ENCODE data around the gene DENND2C.

DENND2C gene

DNA sequence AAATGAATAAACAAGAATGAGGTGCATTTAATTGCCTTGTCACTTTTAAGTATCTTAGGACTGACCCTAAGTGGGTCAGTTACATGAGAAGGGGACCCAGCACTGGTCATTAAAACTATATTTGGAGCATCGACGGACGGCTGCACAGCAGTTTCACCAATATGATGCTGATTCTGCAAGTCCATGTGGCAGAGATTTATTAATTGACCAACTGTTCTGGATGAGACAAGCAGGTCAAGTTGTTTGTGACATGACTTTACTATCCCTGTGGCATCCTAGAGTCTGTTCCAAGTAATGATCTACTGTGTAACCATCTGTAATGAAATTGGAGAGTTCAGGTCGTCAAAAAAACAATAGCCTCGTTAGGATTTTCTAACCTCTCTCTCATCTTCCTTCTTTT lies 16.0 kb upstream of the DENND2C start:
- DNase-seq (ENCODE audit: low spot score): no peak

DNA sequence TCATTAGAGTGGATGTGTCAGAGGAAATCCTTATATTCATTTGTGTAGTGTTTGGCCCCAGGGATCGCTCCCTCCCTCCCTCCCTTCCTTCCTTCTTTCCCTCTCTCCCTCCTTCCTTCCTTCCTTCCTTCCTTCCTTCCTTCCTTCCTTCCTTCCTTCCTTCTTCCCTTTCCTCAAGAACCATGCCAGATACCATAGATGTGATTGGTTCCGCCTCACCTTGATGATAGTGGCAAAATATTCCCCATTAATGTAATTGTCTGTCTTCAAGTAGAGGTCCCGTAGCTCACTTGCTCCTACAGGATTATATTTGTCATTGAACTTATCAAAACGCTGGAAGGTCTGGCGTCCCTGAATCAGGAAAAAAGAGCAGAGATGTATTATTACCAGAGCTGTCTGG lies 7.8 kb upstream of the DENND2C start:
- DNase-seq (ENCODE audit: low spot score): no peak

DNA sequence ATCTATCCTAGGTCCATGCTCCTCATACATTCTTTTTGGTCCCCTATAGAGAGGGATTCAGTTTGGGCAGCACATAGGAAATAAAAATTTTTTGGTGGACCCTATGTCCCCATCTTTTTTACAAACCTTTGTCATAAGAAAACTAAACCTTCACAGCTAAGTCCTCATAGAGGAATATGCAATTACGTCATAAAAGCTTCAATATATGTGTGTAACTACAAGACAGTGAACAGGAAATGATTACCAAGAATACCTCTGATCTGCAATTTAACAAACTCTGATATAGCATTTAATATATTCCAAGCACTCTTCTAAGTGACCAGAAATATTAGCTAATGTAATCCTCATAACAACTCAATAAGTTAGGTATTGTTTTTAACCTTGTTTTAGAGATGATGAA lies 6.3 kb upstream of the DENND2C start:
- no peak for DNase-seq (ENCODE audit: low spot score)

DNA sequence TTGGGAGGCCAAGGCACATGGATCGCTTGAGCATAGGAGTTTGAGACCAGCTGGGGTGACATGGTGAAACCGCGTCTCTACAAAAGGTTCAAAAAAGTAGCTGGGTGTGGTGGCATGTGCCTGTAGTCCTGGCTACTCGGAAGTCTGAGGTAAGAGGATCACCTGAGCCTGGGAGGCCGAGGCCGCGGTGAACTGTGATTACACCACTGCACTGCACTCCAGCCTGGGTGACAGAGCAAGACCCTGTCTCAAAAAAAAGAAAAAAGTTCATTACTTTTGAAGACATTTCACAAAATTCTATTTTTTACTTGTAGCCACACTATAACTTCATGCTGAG lies 2.1 kb upstream of the DENND2C start:
- no peak for DNase-seq (ENCODE audit: low spot score)

DNA sequence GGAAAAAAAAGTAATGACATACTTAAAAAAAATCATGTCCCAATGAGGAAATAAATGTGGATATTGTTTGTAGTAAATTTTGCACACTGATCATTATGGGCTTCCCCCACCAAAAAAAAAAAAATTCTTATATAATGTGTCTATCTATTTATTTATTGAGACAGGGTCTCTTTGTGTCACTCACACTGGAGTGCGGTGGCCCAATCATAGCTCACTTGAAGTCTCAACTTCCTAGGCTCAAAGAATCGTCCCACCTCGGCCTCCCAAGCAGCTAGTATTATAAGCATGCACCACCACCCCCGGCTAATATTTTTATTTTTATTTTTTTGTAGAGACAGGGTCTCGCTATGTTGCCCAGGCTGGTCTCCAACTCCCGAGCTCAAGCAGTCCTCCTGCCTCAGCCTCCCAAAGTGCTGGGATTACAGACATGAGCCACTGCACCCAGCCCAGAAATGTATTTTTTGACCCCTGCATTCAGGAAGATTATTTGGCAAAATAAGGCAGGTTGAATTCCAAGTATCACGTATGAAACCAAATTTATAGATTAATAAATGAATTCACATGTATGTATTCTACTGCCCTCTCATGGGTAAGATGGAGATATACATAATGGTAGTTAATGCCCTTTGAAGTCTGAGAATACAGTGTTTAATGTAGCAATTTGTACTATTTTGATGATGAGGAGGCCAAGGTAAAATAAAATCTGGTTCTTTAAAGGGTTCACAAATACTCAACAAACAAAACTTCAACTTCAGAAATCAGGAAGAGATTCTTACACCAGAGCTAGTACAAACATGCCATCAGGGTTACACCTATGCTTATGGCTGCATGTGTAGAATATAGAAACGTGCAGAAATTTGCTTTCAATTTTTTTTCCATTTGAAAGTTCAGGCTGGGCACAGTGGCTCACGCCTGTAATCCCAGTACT lies 1.4 kb upstream of the DENND2C start:
- no peak for DNase-seq (ENCODE audit: low spot score)

DNA sequence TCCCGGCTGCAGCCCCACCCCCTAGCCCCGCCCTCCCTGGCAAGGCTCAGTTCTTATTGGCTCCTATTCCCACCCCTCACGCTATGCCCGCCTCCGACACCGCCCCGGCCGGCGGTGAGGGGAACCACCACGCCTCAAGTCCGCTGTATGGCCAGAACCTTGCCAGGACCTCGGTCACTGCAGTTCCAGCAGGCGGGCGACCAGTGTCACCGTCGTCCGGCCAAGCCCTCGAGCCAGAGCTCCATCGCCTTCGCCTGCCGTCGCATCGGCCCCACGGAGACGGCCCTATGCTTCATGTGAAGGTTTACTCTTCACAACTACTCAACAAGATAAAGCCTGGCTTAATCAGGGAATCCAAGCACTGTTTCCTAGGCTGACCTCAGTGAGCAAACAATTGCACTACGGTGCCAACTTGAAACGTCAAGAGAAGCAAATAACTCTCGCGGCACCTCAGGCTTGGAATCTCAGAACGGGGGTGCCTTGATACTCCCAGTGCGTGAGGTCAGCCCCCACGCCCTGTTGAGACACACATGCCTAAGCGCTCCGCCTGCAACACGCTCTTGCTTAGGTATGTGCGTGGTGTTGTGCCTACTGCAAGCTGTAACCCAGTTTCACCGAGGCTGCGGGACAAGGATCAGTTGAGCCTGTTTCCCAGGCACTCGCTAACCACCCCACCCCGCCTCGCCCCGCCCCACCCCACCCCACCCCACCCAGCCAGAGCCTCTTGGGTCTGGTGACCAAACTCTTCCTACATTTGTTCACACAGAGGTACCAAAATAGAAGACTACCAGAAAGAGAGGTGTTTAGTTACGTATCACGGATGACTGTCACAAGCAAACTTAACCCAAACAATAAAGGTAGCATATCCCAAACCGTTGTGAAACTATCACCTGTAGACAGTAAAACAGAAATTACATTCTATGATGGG lies 498 bp upstream of the DENND2C start:
- DNase-seq (ENCODE audit: low spot score): peak; percentile 85

DNA sequence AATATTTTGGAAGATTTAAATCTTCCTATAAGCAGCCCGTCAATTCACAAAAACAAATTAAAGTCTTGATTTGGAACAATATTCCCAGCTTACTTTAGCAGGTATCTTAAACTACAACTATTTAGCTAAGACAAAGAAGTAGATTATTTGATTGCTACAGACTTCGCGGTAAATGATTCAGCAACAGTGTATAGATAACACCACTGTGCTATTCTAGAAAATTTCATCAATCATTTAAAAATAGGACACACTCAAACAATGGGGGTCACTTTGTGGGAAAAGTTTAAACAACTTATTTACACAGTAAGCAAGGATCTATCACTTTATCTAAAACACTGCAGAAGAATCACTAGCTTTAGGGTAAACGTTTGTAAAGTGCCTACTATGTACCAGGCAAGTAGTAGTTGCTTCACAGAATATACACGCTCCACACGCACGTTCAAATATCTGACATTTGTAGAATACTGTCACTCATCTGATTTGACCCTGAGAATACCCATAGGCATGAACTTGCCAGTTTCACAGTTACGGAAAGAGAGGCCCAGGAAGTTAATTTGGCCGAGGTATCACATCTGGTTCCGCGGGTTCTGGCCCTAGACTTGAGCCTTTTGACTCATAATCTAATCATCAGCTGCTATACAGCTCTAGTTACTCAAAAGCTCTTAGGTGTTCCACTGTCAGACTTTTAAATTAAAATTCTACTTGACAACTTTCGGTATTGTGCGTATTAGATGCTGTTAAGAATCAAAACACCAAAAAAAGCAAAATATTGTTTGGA lies 876 bp downstream of the DENND2C start:
- no peak for DNase-seq (ENCODE audit: low spot score)

DNA sequence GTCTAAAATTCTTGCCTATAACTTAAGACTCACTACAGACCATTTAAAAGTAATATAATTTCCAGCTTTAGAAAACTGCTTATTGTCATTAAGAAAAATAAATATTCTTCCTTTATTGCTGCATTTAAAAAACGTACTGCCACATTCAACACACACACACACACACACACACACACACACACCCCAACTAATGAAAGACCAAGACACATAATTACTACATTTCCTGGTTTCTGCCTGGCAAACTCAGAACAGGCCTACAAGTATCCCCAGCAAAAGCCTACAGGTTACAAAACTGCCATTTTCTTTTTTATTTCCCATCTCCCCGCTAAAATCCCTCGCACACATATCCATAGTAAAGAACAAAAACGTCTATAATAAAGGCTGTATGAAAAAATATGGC lies 1.5 kb downstream of the DENND2C start:
- DNase-seq (ENCODE audit: low spot score): no peak

DNA sequence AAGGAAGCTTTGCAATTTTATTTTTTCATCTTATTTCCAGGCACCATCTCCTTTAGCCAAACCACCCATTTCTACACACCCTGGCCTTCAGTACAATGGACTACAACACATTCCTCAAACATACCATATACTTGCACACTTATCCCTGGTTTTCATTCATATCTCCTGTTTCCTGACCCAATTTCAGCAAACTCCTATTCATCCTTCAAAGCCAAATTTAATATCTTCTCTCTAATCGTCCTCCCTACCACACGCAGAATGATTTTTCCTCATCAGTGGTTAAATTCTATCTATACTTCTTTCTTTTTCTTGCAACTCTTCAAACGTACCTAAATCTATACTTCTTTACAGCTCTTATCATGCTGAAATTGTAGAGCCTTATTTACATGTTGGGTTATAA lies 2.9 kb downstream of the DENND2C start:
- DNase-seq (ENCODE audit: low spot score): no peak

DNA sequence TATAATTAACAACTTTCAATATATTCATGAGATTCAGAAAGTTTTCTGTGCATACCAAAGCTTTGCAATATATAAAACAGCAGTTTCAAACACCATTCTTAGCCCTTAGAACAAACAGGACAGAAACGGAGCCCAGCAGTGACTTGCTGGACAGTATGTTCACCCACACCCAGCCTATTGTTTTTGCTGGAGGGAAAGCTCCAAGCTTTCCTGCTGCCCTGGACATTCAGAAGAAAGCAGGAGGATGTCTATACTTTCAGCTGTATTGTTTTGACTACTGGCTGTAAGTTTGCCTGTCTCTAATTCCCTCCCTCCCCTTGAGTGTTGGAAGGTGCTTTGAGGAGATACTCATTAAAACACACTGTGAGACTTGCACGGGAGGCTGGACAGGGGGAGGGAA lies 9.6 kb downstream of the DENND2C start:
- no peak for DNase-seq (ENCODE audit: low spot score)

DNA sequence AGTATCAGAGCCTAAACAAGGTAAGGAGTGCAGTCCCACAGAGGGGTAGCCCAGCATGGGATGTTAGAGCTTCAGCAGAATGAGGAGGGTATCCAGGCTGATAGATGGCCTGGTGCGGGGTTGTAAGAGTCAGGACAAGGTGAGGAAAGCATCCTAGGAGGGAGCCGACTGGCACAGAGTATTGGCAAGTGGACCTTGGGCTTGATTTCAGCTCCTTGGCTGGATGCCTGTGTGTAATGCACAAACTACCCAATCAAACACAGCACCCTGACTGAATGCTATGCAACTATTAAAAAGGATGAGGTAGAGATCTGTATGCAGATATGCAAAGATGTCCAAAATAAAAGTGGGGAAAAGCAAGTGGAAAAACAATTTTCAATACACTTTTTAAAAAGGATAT lies 18.0 kb downstream of the DENND2C start:
- DNase-seq (ENCODE audit: low spot score): no peak

DNA sequence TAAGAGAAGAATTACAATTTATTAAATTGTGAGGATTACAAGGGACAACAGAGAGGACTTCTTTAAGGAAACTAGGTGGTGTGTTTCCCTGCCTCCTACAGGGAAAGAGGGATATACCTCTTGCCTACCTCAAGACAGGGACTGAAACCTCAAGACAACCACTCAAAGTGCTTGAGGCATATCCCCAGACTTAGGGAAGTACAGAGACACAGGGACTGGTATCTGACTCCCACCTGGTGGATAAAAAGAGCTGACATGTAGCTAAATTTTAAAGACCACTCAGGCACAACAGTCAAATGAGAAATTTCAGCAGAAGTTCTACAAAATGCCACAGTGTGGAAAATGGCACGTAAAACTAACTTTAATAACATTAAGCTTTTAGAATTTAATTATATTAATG lies 21.3 kb downstream of the DENND2C start:
- DNase-seq (ENCODE audit: low spot score): no peak

DNA sequence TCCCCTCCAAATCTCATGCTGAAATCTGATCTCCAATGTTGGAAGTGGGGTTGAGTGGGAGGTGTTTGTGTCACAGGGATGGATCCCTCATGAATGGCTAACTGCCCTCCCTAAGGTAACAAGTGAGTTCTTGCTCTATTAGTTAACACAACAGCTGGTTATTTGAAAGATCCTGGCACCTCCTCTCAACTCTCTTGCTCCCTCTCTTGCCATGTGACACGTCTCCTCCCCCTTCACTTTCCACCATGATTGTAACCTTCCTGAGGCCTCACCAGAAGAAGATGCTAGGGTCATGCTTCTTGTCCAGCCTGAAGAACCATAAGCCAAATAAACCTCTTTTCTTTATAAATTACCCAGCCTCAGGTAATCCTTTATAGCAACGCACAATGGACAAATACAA lies 28.5 kb downstream of the DENND2C start:
- no peak for DNase-seq (ENCODE audit: low spot score)

DNA sequence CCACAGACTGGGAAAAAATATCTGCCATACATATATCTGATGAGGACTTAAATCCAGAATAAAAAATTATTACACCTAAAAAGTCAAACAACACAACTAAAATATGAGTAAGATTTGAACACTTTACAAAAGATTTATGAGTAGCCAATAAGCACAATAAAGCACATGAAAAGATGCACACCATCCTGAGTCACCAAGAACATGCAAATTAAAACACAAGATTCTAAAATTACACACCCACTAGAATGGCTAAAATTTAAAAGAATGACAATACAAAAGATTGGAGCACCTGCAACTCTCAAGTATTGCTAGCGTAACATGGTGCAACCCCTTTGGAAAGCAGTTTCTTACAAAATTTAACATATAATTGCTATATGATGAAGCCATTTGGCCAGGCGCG lies 30.9 kb downstream of the DENND2C start:
- no peak for DNase-seq (ENCODE audit: low spot score)

DNA sequence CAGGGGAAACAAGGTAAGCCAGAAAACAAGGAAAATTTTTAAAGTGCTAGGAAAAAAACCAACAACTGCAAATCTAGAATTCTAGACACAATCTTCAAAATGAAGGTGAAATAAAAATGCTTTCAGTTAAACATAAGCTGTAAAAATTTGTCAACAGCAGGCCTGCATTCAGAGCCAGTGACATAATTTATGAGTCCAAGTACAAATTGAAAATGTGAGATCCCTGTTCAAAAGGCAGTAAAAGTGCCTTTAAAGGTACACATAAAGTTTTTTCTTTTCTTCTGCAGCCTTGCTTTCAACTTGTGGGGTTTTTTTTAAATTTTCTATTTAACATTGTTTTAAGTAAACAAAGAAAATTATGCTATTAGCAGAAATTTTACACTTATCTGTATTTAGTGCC lies 37.4 kb downstream of the DENND2C start:
- DNase-seq (ENCODE audit: low spot score): no peak

DNA sequence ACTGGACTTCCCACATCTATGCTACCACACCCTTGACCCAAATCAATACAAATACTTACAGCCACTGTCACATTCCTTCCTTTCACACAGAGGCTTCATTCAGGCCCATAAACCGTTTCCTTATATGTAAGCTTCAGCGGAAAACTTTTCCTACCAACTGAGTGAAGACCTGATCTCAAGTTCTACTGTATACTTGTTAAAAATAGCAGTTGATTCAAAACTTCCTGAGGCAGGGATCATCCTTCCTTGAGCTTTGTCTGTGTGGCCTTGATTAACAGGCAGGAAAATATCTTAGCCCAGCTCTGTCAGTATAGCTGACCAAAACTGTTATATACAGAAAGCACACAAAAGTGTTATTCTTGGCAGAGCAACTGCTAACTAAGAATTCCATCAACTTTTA lies 42.7 kb downstream of the DENND2C start:
- no peak for DNase-seq (ENCODE audit: low spot score)

DNA sequence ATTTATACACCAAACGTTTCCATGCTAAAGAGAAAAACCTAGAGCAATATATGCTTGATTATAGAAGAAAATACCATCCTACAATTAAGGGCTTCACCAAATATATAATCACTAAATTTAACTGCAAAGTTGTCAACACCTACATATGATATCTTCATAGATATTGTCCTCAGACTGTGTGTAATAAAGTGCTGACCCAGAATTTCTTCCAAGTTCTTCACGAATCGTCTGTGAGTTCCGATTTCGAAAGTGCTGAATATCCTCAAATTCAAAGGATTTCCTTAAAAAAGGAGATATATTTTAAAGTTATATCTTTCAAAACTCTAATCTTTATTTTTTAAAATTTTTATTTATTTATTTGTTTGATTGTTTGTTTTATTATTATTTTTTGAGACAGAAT lies 46.5 kb downstream of the DENND2C start:
- DNase-seq (ENCODE audit: low spot score): no peak

DNA sequence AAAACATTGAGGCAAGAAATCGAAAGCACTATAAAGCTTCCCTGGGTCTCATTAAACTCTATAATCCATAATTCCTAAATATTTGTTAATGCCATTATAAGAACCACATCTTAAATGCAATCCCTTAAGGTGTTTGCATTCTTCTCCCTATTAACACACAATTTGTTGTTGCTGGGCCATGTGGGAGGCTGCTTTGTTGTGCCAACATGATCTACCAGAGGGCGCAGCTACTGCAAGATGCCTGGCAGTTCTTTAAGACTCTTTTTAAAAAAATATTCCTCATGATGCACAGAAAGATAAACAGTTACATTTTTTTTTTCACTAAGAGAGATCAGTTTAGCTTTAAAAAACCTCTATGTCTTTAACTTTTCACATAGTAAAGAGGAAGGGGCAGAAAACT lies 49.4 kb downstream of the DENND2C start:
- DNase-seq (ENCODE audit: low spot score): no peak

DNA sequence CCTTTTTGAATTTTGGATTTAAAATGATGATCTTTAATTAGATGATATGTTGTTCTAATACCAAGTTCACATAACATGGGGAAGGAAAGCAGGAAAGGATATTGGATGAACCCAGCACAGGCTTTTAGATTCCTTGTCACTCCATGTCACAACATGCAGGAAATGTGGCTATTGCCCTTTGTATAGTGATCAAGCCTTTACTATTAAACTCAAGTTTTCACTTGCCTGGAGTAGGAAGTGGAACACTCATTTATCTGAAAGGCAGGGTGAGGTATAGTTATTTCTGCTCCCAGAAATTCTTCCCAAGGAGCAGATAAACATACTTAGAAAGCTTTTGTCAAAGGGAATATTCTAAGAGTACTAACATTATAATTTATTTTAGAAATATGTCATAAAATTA lies 51.2 kb downstream of the DENND2C start:
- no peak for DNase-seq (ENCODE audit: low spot score)

DNA sequence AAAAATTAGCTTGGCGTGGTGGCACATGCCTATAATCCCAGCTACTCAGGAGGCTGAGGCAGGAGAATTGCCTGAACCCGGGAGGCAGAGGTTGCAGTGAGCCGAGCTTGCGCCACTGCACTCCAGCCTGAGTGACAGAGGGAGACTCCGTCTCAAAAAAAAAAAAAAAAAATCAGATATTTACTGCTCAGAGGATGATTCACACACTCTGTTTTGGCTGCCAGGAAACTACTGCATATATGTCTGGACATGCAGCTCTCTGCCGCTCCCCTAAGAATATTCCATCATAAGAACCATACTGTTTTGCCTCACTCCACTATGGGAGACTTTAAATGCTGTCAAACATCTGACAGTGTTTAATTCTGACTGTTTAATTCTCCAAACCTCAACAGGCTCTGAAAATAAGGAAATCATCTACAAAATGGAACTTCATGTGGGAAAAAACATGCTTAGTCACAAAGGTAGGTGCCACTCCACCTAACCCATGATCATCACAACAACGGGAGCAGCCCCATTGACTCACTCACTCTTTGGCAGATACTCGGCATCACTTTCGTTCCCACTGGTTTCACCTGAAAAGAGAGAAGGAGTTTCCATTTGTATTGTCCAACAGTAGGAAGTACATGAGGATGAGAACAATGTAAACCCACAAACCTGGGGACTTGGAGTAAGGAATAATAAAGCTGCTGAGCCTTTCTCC lies 59.2 kb downstream of the DENND2C start:
- DNase-seq (ENCODE audit: low spot score): no peak

DNA sequence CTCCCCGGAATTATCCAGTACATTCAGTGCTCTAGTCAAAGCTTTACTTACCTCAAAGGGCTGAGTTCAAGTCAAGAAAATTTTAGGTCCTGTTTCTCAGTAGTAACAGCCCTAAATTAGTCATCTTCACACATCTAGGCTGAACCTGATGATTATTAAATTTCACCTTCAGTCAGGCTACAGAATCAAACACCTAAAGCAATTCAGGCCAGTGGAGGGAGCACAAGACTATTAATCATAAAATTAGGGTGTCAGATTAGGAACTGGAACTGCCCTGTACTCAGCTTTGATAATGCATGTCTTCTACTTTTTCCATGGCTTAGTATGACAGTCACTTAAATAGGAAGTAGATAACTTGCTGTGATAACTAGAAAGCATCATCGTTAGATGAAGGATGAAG lies 60.0 kb downstream of the DENND2C start:
- no peak for DNase-seq (ENCODE audit: low spot score)

DNA sequence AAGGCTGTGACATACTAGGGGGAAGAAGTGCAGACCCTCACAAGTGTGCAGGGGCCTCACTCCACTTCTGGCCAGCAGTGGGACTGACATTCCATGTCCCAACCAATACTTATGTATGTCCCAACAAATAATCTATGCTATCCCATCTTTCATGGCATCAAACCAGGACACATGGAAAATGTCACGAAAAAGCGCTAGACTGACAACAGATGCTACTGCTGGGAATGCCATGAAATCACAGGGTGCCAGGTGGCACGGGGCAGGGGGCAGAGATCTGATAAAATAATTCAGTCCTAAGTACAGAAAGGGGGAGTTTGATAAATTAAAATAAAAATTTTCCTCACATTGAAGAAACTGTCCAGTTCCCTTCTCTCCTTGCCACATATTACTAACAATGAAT lies 60.8 kb downstream of the DENND2C start:
- DNase-seq (ENCODE audit: low spot score): no peak
